Lower leg skin (tissue), 4 donors: ENCODE results near the gene POU5F1. TPM values are rescaled to one million over a fixed set of nuclear protein-coding genes. Genes with fewer than 3 reads are reported as not detected.

ENCODE experiments used
- DNase-seq, 2 donors: peaks; one replicate each; pipeline ENCODE4 v3.0.0-alpha.2; 2019; ENCODE audit warnings: low spot score in 2 of 2
- H3K4me3 ChIP-seq: fragments of 200-600 bp; sonication (generic); 2 replicates; pipeline ENCODE4 v1.5.1; 2017; ENCODE audit warnings: mild to moderate bottlenecking, low read depth; ENCODE audit not compliant: poor library complexity, severe bottlenecking
- CTCF ChIP-seq, 3 donors: fragments of 450-650 bp; IDR thresholded peaks; one replicate each; pipeline ENCODE4 v1.5.1; 2016; ENCODE audit warnings: antibody characterized with exemption in 3 of 3, mild to moderate bottlenecking in 3 of 3, moderate library complexity in 2 of 3
- POLR2A ChIP-seq, 2 donors: fragments of 450-650 bp; IDR thresholded peaks; one replicate each; pipeline ENCODE4 v1.6.1; 2016 to 2017; ENCODE audit warnings: antibody characterized with exemption in 2 of 2, mild to moderate bottlenecking in 1 of 2, moderate library complexity in 1 of 2
- WGBS, 2 donors: methylation state at CpG; one replicate each; pipeline ENCODE4 v1.1.5; 2018; 5-methylcytosine and 5-hydroxymethylcytosine counted together
- intact Hi-C: fragments of 100-400 bp; cut with DNase I; formaldehyde crosslinking; loops from one replicate; pipeline ENCODE4 v1.15.0; 2023; ENCODE audit warnings: low total_unique reads
- total RNA-seq, 4 donors: library from RNA; depleted of rRNA; stranded (reverse); fragments of >200 nt; gene quantifications; one replicate each; pipeline ENCODE4 v1.1.0, GENCODE V29; 2016

The POU5F1 gene
- total RNA-seq, 4 donors from 2014 or later: 0.47 to 5.2 (median 3.3) TPM

- TF ChIP-seq POLR2A (IDR thresholded peaks at IDR 0.05) (no peak), CTCF (IDR thresholded peaks at IDR 0.05) (no peak)
- intact Hi-C loops: no loop called here
- peak; percentile 89 to 97 for DNase-seq
- 5 to 9% methylated on average over 3 of the region's 3 CpGs for WGBS, 2 donors
- no peak within 1 kb of the TSS for H3K4me3 ChIP-seq
Measured at GRCh38 chr6:31114541-31114878, 56.0 kb downstream of the POU5F1 start, which contains the start of gene PSORS1C1. TSS of gene PSORS1C1 (plus strand) at chr6:31114800. CDS start at chr6:31129633, 14,833 bp downstream.

Other genes with a start within 250 kb of the POU5F1 start
- gene SFTA2, start 238.5 kb downstream of the POU5F1 start, total RNA-seq: under 1 TPM in 1 of 4 donors, not detected in 3; 0.36 TPM
- gene MUCL3, start 229.7 kb downstream of the POU5F1 start, total RNA-seq: not detected
- gene MUC21, start 187.0 kb downstream of the POU5F1 start, total RNA-seq: not detected
- not detected for gene MUC22, start 160.2 kb downstream of the POU5F1 start, total RNA-seq
- gene C6orf15, start 58.1 kb downstream of the POU5F1 start, total RNA-seq: 10 to 100 TPM in 3 of 4 donors, 1 to 10 TPM in 1; 7.5 to 20.2 (median 15.2) TPM
- 10 to 100 TPM in 1 of 4 donors, 1 to 10 TPM in 3; 1.8 to 21.4 (median 6.2) TPM for gene PSORS1C1, start 55.9 kb downstream of the POU5F1 start, total RNA-seq
- gene CDSN, start 50.2 kb downstream of the POU5F1 start, total RNA-seq: 1,000 to 10,000 TPM in 1 of 4 donors, 100 to 1,000 TPM in 3; 480 to 1,164 (median 686) TPM
- 10 to 100 TPM; 34.8 to 55.5 (median 44.1) TPM for gene PSORS1C2, start 31.6 kb downstream of the POU5F1 start, total RNA-seq
- gene CCHCR1, start 12.9 kb downstream of the POU5F1 start, total RNA-seq: 10 to 100 TPM; 13.1 to 34.1 (median 21.7) TPM
- 10 to 100 TPM; 18.9 to 24.2 (median 20.8) TPM for gene TCF19, start 12.1 kb downstream of the POU5F1 start, total RNA-seq
- gene HLA-C, start 101.4 kb upstream of the POU5F1 start, total RNA-seq: 100 to 1,000 TPM; 387 to 776 (median 534) TPM
- gene HLA-B, start 186.5 kb upstream of the POU5F1 start, total RNA-seq: 1,000 to 10,000 TPM; 1,061 to 2,090 (median 1,325) TPM
- 10 to 100 TPM in 3 of 4 donors, 1 to 10 TPM in 1; 7.7 to 21.7 (median 13.9) TPM for gene MICA, start 232.9 kb upstream of the POU5F1 start, total RNA-seq